Stimulated activated CD4-positive, alpha-beta T cell treated with anti-CD3 and anti-CD28 coated beads, Interleukin-2, amount 100 ng/mL, for 24 hours (primary cell): ENCODE measurements around the gene UBE2G2.
A peak's percentile ranks its signal among the peaks of the same experiment; 100 is the strongest.

Experiments used
- DNase-seq, 2 donors: peaks; one replicate each; pipeline ENCODE4 v3.0.0-alpha.2; 2020

The UBE2G2 gene, protein sequence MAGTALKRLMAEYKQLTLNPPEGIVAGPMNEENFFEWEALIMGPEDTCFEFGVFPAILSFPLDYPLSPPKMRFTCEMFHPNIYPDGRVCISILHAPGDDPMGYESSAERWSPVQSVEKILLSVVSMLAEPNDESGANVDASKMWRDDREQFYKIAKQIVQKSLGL

DNA sequence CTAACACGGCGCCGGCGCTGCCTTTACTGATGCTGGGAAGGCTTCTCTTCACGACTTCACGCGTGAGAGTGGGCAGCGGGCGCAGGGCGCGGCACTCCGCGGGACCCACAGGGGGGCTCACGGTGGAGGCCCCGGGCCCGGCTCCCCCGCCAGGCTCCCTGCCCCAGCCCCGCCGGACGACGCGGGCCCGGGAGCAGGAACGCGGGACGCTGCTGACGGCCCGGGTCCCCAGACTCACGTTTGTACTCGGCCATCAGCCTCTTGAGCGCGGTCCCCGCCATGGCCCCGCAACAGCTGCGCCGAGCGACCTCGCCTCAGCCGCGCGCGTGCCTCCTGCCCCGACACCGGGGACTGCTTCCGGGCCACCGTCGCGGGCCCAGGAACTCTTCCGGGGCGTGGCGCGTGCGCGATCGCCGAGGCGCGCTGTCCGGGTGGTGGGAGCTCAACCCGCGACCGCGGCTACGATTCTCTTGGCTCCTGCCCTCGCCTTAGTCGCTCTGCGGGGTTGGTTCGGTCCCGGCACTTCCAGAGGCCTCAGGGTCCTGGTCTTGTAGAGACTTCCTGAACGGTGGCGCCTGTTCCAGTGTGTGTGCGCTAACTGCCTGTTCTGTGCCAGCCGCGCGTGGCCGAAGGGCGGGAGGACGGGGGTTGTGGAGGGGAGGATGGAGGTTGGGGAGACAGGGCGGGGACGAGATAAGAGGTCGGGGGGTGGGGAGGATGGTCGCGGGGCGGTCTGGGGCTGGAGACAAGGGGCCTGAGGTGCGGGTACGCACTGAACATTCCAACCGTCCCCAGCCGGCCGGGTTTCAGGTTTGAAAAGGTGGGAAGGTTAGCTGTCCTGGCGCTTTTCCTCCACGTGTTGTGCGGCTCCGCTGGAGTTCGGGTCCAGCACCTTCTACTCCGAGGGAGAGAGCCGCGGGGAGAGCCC, at the start of gene UBE2G2:
UBE2G2 (minus strand) TSS at position 353 of the 928 bp plus-strand sequence; CDS start at position 281, 72 bp downstream.
- DNase-seq = peak; percentile 89 to 90

DNA sequence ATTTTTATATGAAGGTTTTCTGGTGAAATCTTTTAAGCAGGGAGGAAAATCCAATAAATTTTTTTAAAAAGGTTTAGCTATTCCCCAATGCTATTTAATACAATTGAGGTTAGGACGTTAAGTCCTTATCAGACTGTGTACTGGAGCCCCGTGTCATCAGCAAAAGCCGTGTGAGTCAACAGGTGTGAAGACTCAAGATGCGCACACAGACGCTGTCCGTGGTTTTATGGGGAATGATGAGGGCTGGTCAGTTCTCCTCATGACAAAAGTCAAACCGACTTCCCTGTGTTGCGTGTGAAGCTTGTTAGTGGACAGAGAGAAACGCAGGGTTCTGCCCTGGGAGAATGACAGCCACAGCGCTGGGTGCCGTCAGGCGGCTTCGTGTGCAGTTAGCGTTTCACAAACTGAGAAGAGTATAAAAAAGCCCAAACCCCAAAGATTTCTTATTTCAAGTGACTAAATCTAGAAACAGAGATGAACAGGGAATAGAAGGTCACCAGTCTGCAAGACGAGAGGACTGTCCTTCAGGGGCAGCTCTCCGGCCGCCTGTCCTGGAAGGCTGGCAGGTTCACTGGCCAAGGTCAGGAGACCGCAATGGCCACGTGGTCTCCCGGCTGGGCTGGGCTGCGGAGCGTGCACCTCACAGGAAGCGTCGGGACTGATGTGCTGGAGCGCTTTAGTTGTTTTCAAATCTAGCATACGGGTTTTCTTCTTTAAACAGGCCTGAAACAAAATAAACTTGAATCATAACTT, 49.5 kb upstream of the UBE2G2 start:
- DNase-seq = no peak

DNA sequence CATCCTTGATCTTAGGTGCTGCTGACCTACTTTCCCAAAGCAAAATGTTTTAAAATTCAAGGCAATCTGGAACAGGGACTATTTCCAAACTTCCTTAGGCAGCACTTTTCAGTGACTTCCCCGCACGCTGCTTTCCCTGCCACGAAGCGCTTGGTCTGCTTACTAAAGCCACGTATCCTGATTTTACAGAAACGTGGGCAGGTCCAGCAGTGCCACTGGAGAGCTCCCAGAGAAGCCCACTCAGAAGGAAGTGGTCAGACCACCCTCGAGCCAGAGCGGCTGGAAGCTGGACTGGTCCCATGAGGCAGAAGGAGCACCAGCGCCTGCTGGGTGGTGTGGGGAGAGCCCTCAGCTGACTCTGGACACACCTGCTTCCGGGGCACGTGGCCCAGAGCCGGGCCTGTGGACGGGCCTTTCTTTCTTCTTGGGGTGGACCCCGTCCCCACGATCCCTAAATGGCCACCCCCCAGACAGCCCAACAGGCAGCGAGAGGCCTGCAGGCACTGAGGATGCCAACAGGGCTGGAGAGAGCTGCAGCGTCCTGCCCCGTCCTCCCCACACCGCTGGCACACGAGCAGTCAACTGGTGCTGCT, 48.7 kb upstream of the UBE2G2 start:
- DNase-seq = no peak

DNA sequence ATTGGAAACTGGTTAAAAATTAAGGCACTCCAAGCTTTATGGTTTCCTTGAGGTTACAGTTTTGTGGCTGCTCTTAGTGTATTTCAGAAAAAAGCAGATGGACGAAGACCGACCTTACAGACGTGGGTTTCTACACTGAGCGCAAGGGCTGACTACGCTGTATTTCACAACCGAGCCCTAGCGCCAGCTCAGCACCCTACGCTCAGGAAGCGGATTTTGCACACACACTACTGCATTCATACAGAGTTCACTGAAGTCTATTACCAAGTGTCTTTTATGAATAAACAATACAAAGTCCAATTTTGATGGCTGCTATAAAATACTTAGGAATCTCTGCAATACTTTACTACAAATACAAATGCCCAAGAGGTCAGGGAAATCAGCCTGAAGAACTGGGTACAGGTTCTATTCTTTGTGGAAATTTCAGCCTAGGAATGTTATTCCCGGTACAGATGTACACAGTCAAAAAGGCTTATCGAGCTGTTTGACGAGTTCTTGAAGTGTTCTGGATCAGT, 48.1 kb upstream of the UBE2G2 start:
- no peak for DNase-seq

DNA sequence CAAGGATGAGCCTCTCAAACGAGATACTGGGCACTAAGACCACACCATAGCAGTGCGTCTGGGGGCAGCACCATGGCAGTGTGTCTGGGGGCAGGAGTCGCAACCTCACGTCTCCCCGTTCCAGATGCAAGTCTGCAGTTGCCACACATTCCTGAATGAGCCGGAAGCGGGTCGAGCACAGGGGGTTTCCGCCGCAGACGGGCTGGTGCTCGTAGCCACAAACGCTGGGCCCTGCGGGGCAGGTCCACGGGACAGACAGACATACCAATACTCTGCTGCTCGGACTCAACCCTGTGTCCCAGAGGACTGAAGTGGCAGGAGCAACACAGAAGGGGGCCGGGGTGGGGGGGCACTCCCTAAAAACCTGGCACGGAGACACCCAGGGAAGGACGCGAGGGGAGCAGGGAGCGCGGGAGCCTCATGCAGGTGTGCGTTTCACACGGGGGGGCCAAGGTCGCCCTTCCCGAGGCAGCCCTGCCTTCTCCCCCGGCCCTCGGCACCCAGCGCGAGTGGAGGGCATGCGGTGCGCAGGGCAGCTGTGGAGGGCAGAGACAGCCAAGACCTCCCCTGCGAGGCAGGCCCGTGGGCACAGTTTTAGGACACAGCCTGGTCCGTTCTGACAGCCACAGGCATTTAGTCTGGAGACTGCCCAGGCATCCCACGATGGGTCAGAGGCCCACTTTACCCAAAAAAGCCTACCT, 47.4 kb upstream of the UBE2G2 start:
- no peak for DNase-seq

DNA sequence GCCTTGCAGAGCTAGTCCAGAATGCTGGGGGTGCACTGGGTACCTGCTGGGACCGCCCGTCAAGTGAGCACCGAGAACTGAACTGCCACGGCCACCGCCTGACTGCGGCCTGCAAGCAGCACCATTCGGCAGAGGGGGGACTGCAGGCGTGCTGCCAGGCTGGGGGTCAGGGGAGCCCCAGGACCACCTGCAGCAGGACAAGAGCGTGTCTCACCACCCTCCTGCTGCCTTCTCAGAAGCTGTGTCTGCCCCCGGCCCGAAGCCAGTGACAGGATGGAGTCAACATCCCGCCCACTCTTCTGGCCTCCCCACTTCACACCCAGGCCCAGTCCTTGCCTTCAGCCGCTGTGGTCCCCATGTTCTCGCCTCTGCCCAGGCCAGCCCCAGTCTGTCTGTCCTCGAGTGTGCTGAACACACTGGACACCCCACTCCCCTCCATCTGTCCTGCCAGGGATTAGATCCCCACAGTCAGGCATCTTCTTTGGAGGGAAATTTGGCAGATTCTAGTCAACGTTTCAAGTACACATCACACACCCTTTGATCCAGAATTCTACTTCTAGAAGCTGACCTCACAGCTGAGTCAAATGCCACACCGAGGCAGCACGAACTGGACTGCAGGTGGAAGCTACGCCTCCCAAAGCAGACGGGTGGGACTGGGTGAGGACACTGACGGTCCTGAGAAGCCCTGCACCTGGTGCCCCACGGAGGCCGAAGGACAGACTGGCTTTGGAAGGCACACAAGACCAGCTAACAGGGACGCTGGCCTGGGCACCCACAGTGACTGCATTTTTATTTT, 45.8 kb upstream of the UBE2G2 start:
- no peak for DNase-seq

DNA sequence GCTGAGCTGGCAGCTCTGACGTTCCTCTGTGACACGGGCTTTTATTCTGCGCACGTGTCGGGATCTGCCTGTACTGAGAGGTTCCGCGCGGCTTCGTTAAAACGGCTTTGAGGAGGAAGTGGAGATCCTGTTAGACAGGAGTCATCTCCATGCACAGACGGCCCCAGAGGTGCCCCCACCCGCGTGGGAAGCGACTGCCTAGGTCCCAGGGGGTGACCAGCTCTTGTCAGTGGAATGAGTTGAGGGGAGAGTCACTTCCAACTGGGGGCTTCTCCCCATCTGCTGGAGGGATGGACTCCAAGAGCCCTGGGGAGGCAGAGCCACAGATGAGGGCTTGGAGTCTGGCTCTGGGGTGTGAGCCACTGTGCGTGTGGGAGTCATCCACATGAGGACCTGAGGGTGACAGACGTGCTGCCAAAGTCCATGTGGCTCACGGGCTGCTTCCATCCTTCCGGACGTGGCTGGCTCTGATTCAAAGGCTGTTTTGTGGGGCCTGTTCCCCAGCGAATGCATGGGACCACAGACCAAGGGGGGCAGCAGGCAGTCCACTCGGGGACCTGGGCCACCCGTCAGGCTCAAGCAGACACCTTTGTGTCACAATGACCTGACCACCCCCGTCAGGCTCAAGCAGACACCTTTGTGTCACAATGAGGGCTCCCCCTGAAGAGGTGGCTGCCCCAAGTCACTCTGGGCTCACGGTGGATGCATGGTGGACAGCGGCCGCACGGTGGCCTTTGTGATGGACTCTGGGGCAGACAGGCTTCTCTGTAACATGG, 45.1 kb upstream of the UBE2G2 start:
- peak; percentile 50 to 65 for DNase-seq

DNA sequence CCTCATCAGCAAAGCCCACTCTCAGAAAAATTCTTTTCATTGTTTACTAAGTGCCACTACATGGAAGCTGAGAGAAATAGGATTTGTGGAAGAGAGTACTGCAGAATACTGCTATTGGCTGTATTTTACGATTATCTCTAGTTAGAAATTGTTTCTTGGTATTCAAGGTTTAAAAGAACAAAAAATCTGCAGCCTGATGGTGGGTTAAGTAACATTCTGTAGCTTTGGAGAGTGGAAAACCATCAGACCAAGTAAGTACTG, 44.5 kb upstream of the UBE2G2 start:
- DNase-seq = no peak

DNA sequence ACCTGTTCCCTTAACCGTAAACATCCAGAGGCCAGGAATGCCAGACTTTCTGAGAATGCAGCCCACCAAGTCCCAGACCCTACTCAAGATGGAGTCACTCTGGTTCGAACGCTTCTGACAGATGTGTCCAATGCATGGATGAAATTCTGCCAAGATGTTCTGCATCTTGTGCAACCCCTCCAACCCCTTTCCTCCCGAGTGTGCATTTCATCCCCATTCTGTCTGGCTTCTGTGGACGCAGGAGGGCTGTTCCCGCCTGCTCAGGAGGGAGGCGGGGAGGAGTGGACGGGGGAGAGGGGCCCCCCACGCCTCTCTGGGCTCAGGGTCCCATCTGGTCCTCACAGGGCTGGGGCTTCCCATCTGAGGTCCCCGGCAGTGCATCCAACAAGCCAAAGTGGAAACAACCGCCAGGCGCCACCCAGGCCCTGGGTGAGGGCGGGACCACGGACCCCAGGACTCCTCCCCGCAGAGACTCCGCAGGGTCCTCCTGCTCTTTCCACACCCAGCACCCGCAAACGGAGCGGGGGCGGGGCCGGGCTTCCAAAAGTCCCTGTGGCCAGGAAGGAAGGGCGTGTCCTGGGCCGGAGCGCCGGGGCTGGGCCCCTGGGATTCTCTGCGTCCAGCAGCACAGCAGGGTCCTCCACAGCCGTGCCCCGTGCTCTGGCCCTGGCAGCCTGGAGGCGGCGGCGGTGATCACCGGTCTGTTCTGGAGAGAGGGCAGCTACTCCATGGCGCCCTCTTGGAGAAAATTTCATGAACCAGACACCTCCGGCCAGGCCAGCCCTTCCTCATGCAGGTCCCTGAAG, 44.0 kb upstream of the UBE2G2 start:
- DNase-seq = peak; percentile 60 to 81

DNA sequence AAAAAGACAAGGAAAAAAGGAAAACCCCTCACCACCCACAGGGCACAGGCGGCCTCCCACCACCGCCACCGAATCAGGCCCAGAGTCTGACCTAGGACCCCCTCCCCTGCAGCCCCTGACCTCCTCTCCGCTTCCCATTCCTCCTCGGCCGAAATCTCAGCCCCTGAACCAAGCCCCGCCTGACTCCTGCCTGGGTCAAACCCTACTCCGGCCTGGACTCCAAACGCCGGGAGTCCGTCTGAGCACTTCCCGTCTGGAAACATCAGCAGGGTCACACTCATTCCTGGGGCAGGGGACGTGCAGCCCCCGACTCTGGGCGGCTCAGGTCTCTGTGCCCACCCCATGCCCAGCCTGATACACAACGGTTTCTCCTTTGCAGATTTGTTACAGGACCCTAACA, 42.6 kb upstream of the UBE2G2 start:
- no peak for DNase-seq

DNA sequence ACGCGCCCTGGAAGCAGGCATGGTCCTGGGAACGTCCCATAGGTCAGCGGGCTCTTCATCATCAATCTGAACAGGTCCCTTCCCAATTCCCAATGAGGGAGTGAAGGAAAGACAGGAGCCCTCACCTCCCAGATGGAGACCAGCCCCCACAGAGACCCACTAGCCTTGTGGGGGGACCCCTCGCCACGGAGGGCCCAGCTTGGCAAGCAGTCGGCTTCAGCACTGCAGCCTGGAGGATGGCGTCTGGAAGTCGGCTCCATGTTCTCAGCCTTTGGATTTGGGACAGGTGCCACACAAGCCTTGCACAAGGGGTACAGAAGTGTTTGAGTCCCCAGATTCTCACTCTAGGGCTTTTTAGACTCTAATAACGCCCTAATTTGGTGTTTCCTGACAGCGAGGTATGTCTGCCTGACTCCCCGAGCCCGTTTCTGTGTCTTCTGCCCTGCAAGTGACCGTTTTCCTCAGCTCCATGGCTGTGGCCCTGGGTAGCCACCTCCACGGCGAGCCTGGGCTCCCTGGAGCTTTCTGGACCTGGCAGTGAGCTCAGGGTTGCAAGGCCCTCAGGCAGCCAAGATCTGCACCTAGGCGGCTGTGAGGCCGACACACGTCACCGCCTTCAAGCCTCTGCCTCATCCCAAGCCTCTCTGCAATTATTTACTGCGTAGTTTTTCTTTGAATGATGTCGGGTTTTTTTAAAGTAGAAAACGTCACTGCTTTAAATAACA, 41.3 kb upstream of the UBE2G2 start:
- no peak for DNase-seq

DNA sequence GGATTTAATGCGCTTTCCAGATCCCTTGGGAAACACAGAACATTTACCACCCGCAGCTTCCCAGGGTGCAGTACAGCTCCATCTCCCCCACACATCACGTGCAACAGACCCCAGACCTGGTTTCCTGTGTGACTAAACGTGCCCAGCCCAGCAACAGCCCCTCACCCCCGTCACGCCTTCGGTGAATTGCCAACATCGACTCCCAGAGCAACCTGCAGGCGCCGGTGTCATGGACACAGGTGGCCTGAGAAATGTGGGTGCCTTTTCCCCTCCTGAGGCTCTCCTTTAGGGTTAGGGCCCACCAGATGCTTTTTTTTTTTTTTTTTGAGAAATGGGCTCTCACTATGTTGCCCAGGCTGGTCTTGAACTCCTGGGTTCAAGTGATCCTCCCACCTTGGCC, 40.5 kb upstream of the UBE2G2 start:
- DNase-seq = no peak

DNA sequence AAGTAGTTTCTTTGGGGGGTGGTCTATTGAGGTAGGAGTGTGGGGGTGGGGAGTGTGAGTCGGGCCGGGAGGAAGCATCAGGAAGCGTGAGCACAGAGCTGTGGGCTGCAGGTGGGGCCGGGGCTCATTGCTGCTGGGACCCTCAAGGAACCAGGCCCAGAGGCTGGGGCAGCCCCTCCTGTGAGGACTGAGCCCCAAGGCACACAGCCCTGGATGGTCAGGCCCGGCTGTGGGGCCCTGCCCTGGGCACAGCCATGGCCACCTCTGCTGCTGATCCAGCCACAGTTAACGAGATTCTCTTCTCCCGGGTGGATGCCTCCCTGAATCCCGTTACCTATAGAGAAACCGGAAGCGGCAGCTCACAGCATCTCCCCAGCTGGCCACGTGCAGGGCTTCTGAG, 39.2 kb upstream of the UBE2G2 start:
- no peak for DNase-seq

DNA sequence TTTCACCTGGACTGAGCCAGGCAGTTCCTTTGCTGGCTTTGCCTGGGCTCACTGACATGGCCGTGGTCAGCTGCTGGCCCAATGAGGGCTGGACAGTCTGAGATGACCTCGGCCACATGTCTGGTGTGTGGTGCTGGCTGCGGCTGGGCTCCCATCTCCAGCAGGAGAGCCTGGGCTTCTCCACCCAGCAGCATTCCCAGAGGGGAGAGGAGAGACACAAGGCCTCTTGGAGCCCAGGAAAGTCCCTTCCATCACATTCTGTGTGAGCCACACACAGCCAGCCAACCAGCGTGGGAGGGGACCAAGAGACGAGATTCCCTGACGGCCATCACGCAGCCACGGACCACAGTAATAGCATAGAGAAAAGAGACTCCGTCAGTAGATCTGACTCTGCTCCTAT, 37.3 kb upstream of the UBE2G2 start:
- DNase-seq = no peak

DNA sequence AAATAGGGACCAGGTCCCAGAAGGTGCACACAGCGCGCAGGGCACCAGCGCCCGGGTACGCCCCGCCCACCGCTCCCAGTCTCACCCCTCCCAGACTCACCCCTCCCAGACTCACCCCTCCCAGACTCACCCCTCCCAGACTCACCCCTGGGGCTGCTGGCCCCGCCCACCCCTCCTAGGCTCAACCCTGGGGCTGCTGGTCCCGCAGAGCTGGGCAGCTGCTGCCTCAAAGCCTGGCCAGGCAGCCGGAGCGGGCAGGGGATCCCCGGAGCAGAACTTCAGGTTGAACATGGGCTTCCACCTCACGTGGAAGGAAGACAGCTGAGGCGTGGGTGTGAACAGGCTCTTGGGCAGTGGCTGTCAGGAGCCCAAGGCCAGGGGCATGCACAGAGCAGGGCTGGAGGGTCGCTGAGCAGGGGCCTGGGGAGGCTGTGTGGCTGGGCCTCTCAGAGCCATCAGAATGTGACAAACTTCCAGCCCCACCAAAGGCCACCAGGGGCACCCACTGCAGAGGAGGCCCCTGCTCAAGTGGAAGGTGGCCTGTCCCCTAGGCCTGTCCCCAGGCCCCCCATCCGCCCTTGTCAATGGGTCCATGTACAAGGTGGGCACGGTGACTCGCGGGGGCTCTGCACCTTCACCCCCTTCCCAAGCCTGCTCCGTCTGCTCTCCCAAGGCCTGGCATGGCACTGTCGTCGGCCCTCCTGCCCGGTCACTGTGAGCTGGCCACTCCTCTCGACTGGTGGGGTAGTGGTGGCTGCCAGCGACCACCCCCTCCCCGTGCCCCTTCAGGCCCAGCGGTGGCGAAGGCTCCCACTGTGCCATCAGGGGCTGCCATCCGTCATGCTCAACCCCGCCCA, 36.6 kb upstream of the UBE2G2 start:
- DNase-seq = no peak

DNA sequence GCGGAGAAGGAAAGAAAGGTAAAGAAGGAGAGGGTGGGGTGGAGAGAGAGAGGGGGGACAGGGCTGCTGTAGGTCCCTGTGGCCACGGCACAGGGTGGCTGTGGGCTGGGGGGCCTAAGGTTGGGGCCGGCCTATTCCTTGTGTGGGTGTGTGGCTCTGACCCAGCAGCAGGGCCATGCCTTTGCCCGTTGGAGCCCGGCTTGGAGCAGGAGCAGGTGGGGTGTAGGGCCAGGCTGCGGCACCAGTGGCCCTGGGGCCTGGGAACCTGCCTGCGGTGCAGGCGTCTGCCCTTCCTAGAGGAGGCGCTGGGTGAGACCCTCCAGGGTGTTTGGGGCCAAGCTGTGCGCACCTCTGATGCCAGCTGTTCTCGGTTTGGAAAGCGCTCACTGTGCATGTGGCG, 35.9 kb upstream of the UBE2G2 start:
- DNase-seq = no peak

DNA sequence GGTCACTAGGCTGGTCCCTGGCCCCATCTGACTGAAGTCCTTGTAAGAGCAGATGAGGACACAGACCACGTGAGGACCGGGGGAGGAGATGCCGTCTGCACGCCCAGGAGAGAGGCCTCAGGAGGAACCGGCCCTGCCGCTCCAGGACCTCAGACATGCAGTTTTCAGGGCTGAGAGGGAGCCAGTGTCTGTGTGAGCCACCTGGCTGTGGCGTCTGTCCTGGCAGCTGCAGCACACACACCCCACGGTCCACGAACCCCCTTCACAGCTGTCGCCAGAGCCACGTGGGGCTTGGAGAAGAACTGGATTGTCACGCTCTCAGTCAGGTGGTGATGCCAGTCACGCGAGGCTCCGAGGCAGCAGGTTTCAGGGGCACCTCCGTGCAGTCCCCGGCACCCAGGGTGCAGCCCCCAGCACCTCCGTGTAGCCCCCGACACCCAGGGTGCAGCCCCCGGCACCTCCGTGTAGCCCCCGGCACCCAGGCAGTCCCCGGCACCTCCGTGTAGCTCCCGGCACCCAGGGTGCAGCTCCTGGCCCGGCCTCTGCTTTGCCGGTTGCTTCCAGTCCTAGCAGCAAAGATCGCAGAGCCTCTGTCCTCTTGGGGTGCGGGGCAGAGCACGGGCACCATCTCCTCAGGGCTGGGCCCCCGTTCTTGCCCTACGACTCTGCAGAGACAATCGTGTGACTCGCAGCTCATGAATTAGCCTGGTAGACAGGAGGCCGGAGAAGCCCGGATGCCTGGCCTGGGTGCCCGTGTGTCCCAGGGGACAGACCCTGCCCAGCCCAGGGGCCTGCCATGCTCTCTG, 35.2 kb upstream of the UBE2G2 start:
- DNase-seq = no peak

DNA sequence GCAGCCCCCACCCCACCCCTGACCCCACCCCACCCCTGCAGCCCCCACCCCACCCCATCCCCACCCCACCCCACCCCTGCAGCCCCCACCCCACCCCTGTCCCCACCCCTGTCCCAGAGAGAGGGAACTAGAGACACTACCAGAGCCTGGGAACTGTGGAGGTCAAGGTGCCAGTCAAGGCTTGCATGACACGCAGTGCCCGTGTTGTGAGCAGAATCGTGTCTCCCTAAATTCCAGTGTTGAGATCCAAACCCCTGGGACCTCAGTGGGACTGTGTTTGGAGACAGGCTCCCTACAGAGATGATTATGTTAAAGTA, 34.7 kb upstream of the UBE2G2 start:
- DNase-seq = no peak
